Measurements from ENCODE around the gene ANKK1. TPM values are rescaled to one million over a fixed set of nuclear protein-coding genes. Genes with fewer than 3 reads are reported as not detected.
A peak's percentile ranks its signal among the peaks of the same experiment; 100 is the strongest.

Gene ANKK1
- total RNA-seq, 2 experiments from 2014 or later, result 0.07 to 0.15 TPM

DNA sequence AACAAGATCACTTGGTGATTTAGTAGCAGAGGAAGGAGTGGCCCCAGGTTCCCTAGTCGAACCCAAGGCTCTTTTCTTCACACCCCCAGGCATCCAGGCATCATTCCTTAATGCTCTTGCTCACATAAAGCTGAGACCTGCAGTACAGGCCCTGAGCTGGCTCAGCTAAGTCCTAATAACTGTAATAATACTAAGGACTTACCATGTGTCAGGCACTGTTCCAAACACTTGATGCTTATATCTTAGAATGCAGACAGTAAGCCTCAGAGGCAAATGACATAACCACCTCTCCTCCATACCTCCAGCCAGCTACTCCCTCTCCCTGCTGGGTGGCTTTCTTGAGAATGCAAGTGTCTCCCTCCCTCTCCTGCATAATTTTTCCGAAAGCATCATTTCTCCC lies 33.2 kb downstream of the ANKK1 start:
- Mint-ChIP-seq H3K4me1 (ENCODE audit: low read depth) (no peaks in the 10 kb centered on the region), H3K36me3 (no peaks in the 10 kb centered on the region), H3K27ac (no peak overlapping the region), H3K27me3 (peaks cover 2% of the 10 kb centered on the region), H3K4me3 (no peak overlapping the region), H3K9me3 (no peaks in the 10 kb centered on the region)
- intact Hi-C loops (cut with micrococcal nuclease), result no loop called here
- no peak for DNase-seq
- POLR2A ChIA-PET, result no interaction called here
- CTCF ChIA-PET, result no interaction called here

DNA sequence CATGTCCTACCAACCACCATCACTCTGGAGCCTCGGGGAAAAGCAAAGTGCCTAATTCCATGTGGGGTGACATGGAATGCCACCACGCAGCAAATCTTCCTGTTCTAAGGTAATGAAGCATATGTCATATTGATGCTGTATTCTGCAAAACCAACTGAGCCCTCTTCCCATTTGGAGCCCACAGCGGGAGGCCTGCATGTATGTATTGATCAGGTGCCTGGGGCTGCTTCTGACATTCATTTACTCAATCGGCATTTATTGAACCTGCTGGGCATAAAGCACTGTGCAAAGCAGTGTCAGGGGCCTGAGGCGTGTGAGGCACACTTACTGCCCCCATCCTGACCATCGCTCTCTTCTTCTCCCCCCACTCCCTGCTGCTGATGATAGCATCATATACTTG lies 39.1 kb downstream of the ANKK1 start:
- ChIA-PET POLR2A (no interaction called here), CTCF (no interaction called here)
- Mint-ChIP-seq H3K27me3 (no peaks in the 10 kb centered on the region), H3K4me1 (ENCODE audit: low read depth) (no peaks in the 10 kb centered on the region), H3K4me3 (no peak overlapping the region), H3K27ac (no peak overlapping the region), H3K9me3 (no peaks in the 10 kb centered on the region), H3K36me3 (no peaks in the 10 kb centered on the region)
- intact Hi-C loops (cut with micrococcal nuclease), result no loop called here
- DNase-seq, result no peak

DNA sequence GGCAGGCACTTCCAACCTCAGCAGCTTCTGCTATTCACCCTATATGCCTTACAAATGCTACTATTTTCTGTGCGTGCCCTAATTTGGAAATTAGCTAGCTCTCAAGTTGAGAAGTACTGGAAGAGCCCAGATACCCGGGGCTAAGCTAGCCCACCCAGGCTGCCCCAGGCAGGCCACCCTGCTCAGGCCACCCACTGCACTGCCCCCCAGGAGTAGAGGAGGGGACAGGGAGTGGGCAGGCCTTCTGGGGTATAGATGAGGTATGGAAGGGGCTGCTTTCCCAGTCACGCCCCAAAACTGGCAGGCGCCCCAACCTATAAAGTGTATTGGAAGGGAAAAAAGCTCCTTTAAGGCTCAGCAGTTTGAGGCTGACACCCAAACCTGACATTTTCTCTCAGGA lies 44.2 kb downstream of the ANKK1 start:
- no peak for DNase-seq
- Mint-ChIP-seq H3K4me3 (no peak overlapping the region), H3K4me1 (ENCODE audit: low read depth) (no peaks in the 10 kb centered on the region), H3K27ac (no peak overlapping the region), H3K9me3 (no peaks in the 10 kb centered on the region), H3K27me3 (no peaks in the 10 kb centered on the region), H3K36me3 (no peaks in the 10 kb centered on the region)
- intact Hi-C loops (cut with micrococcal nuclease), result no loop called here
- ChIA-PET POLR2A (interaction anchor here (0.6 kb wide), 2 partner anchors 237 to 400 kb away, joined by 3 read pairs; no protein-coding TSS in a partner anchor), CTCF (no interaction called here)

DNA sequence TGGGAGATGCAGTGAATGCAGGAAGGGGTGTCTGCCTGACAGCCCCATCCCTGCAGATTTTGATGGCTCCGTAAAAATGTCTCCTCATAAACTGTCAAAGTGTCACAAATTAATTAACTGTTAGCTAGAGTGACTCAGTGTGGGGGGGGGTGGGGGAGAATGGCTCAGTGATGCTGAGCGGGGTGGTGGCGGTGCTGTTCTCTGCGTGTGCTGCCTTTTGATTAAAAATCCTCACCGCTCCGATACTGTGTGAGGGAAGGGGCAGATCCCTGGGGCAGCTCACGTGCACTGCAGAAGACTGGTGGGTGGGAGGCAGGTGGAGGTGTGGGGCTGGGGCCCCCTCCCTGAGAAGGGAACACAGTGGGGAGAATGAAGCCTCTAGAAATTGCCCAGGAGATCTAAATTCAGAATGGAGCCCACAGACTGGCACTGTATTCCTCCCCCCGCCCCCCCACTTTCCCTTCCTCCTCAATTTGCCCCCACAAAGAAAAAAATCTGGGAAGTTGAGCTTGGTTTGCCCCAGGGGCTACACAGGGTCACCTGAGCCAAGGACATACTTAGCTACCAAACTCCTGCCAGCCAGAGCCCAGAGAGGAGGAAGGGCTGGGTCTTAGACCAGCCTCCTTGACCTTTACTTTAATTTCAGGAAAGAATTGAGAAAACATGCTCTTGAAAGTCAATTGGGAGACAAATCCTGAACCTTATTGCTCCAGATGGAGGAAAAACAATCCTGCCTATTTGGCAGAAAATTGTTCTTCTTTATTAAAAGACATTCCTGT lies 47.8 kb downstream of the ANKK1 start:
- Mint-ChIP-seq H3K36me3 (no peaks in the 10 kb centered on the region), H3K9me3 (no peaks in the 10 kb centered on the region), H3K27ac (no peak overlapping the region), H3K27me3 (peaks cover 2% of the 10 kb centered on the region), H3K4me1 (ENCODE audit: low read depth) (no peaks in the 10 kb centered on the region), H3K4me3 (no peak overlapping the region)
- intact Hi-C loops (cut with micrococcal nuclease), result no loop called here
- ChIA-PET CTCF (interaction anchor here (0.6 kb wide), 1 partner anchor 248 kb away, joined by 4 read pairs; no protein-coding TSS in a partner anchor), POLR2A (no interaction called here)
- no peak for DNase-seq

DNA sequence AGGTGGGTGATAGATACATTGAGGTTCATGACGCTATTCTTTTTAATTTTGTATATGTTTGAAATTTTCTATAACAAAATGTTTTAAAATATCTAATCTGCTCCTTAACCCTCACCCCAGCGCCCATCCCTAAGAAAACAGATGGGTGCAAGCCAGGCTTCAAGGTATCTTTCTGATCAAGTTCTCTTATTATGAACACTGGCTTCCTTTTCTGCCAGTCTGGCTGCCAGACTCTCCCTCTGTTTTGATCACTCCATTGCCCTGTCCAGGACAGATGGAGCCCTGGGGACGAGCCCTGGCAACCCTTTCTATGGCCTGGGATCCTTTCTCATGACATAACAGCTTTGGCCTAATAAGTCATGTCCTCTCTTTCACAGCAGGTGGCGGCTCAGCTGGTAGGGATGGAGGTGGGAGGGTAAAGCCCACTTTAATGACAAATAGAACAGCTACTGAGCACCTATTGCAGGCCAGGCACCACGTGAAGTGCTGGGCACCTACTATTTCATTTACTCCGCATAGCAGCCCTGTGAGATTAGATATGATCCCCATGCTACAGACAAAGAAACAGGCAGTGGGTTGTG lies 49.2 kb downstream of the ANKK1 start:
- ChIA-PET POLR2A (no interaction called here), CTCF (no interaction called here)

DNA sequence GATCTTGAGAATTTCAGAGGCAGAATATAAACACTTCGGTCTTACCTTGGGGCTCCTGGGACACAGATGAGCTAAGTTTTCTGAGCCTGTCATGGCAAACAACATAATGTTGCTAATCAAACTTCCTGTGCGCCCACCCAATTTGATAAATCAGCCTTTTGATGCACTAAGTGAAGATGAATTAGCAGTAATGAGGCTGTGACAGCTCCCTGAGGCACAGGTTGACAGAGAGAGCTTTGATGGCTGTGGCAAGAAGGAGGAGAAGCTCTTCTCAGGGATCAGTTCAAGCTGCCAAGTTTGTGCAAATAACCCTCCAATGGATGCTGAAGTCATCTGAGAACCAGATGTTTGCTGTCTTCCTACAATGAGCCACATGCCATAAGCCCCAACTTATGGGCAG lies 53.2 kb downstream of the ANKK1 start:
- H3K4me3 Mint-ChIP-seq, result no peak overlapping the region
- no peaks in the 10 kb centered on the region for H3K4me1 Mint-ChIP-seq (ENCODE audit: low read depth)
- no peak for DNase-seq
- intact Hi-C loops (cut with micrococcal nuclease), result no loop called here
- ChIA-PET CTCF (no interaction called here), POLR2A (no interaction called here)
- H3K27ac Mint-ChIP-seq, result no peak overlapping the region
- peaks cover 11% of the 10 kb centered on the region for H3K27me3 Mint-ChIP-seq
- no peaks in the 10 kb centered on the region for H3K36me3 Mint-ChIP-seq
- H3K9me3 Mint-ChIP-seq, result no peaks in the 10 kb centered on the region

More for the DNA sequence above, 49.2 kb downstream of the ANKK1 start:
- no peak overlapping the region for H3K27ac Mint-ChIP-seq
- H3K9me3 Mint-ChIP-seq, result no peaks in the 10 kb centered on the region
- intact Hi-C loops (cut with micrococcal nuclease), result no loop called here
- no peak for DNase-seq
- no peaks in the 10 kb centered on the region for H3K36me3 Mint-ChIP-seq
- H3K4me3 Mint-ChIP-seq, result no peak overlapping the region
- no peaks in the 10 kb centered on the region for H3K4me1 Mint-ChIP-seq (ENCODE audit: low read depth)
- H3K27me3 Mint-ChIP-seq, result peaks cover 3% of the 10 kb centered on the region

DNA sequence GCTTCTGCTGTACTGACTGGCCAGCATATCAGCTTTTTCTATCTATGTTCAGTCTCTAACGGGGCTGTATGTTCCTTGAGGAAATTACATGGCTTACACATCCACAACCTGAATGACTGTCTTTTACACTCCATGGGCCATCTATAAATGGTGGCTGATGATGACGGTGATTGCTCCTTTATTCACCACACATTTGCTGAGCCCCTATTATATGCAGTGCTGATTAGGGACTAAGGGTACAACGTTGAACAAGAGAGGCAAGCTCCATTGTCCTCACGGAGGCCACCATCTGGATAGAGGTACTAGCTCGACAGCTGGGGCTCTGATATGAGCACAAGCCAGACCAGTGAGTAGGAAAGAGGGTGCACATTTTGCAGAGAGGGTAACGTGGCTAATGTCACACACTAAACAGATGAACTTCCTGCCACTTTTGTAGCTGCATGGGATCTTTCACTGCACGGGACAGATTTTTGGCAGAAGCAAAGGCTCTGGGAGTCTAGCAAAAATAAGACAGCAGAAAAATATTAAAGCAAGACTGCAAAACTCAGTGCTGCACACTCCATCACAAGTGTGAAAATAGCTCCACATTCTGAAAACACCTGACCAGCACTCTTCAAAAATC lies 57.0 kb downstream of the ANKK1 start:
- CTCF ChIA-PET, result no interaction called here
- peaks cover 10% of the 10 kb centered on the region for H3K27me3 Mint-ChIP-seq
- no peaks in the 10 kb centered on the region for H3K36me3 Mint-ChIP-seq
- no peaks in the 10 kb centered on the region for H3K9me3 Mint-ChIP-seq
- POLR2A ChIA-PET, result no interaction called here
- no peak overlapping the region for H3K4me3 Mint-ChIP-seq
- intact Hi-C loops (cut with micrococcal nuclease), result no loop called here
- no peak overlapping the region for H3K27ac Mint-ChIP-seq
- DNase-seq, result no peak
- H3K4me1 Mint-ChIP-seq (ENCODE audit: low read depth), result peaks cover 3% of the 10 kb centered on the region

DNA sequence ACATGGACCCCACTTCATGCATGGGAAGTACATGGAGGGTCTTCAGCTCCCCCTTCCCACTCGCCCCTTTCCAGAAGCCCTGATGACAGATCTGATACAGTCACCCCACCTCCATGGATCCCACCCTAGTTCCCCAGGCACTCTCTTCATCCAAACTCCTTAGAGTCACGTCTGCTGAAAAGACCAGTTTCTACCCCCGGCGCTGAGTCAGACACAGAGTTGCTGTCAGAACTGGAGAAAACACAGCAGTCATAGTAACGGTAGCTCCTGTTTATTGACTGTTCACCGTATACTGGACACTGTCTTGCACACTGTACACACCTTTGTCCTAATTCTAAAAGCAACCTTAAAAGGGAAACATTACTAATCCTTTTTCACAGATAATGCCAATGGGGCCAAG lies 58.5 kb downstream of the ANKK1 start:
- intact Hi-C loops (cut with micrococcal nuclease), result no loop called here
- peak; percentile 55 for DNase-seq
- no peaks in the 10 kb centered on the region for H3K36me3 Mint-ChIP-seq
- POLR2A ChIA-PET, result no interaction called here
- H3K27ac Mint-ChIP-seq, result no peak overlapping the region
- H3K4me3 Mint-ChIP-seq, result no peak overlapping the region
- H3K27me3 Mint-ChIP-seq, result peaks cover 8% of the 10 kb centered on the region
- peaks cover 3% of the 10 kb centered on the region for H3K4me1 Mint-ChIP-seq (ENCODE audit: low read depth)
- H3K9me3 Mint-ChIP-seq, result no peaks in the 10 kb centered on the region
- CTCF ChIA-PET, result no interaction called here

DNA sequence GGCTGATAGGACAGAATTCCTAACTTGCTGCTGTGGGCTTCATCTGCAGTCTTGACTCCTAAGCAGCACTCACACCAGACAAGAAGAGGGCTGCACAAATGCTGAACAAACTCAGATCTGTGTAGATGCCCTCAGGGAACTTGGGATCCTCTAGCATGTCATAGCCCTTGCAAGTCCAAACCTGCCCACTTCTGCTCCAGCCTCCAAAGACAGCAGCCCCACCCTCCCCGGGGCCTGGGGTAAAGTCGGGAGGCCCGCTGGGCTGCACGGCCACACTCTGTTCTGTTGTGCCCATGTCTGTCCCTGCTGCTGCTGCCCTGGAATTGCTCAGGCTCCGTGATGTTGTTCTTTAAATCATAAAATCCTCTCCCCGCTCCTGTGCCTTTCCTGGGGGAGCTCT lies 59.4 kb downstream of the ANKK1 start:
- POLR2A ChIA-PET, result no interaction called here
- no peak for DNase-seq
- H3K27ac Mint-ChIP-seq, result no peak overlapping the region
- no peak overlapping the region for H3K4me3 Mint-ChIP-seq
- peaks cover 3% of the 10 kb centered on the region for H3K4me1 Mint-ChIP-seq (ENCODE audit: low read depth)
- intact Hi-C loops (cut with micrococcal nuclease), result no loop called here
- no peaks in the 10 kb centered on the region for H3K9me3 Mint-ChIP-seq
- peaks cover 8% of the 10 kb centered on the region for H3K27me3 Mint-ChIP-seq
- CTCF ChIA-PET, result no interaction called here
- H3K36me3 Mint-ChIP-seq, result no peaks in the 10 kb centered on the region

DNA sequence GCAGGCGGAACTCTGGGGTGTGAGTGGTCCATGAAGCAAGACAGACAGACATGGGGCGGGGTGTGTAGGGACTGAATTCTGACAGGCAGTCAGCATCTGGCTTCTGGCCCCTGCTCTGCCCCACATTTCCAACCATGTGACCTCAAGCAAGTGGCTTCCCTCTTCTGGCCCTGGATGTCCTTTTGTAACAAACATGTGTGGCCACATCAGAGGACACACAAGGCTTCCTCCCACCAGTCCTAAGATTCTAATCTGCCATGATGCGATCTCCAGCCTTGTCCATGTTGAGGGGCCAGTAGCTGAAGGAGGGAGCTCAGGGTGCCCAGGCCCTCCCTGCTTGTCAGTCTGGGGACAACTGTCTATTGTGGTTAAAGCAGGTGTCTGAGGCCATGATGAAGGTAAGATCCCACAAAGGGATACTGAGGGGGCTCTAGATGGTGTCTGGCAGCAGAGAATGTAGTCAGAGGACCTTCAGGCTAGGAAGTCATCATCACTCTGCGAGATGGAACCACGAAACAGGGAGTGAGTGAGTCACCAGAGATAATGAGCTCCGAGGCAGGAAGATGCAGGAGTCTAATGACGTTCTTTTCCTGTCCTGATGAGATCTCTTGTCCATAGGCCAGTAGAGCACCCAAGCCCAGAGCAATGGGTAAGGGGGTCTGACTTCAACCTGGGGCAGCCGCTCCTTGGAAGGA lies 60.2 kb downstream of the ANKK1 start:
- DNase-seq, result peak; percentile 16
- no peaks in the 10 kb centered on the region for H3K36me3 Mint-ChIP-seq
- peaks cover 3% of the 10 kb centered on the region for H3K4me1 Mint-ChIP-seq (ENCODE audit: low read depth)
- H3K27me3 Mint-ChIP-seq, result peaks cover 8% of the 10 kb centered on the region
- intact Hi-C loops (cut with micrococcal nuclease), result no loop called here
- ChIA-PET CTCF (no interaction called here), POLR2A (no interaction called here)
- H3K4me3 Mint-ChIP-seq, result no peak overlapping the region
- H3K27ac Mint-ChIP-seq, result no peak overlapping the region
- no peaks in the 10 kb centered on the region for H3K9me3 Mint-ChIP-seq

DNA sequence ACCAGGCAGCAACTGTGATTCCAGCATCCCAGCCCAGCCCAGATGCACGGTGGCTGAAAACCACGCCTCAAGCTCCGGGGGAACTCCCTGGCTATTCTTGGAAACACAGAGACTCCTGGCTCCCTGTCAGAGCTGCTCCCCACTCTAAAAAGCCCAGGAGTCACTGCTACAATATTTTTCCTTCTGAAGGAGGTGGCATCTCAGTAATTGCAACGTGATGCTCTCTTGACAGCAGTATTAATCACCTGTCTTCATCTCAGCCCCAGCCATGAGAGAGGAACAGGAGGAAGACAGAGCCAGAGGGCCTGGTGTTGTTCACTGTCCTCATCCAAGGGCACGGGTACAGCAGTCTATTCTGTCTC lies 60.7 kb downstream of the ANKK1 start:
- H3K27me3 Mint-ChIP-seq, result peaks cover 8% of the 10 kb centered on the region
- DNase-seq, result no peak
- no peaks in the 10 kb centered on the region for H3K9me3 Mint-ChIP-seq
- H3K4me1 Mint-ChIP-seq (ENCODE audit: low read depth), result peaks cover 3% of the 10 kb centered on the region
- no peaks in the 10 kb centered on the region for H3K36me3 Mint-ChIP-seq
- ChIA-PET CTCF (no interaction called here), POLR2A (no interaction called here)
- H3K27ac Mint-ChIP-seq, result no peak overlapping the region
- H3K4me3 Mint-ChIP-seq, result no peak overlapping the region
- intact Hi-C loops (cut with micrococcal nuclease), result no loop called here

DNA sequence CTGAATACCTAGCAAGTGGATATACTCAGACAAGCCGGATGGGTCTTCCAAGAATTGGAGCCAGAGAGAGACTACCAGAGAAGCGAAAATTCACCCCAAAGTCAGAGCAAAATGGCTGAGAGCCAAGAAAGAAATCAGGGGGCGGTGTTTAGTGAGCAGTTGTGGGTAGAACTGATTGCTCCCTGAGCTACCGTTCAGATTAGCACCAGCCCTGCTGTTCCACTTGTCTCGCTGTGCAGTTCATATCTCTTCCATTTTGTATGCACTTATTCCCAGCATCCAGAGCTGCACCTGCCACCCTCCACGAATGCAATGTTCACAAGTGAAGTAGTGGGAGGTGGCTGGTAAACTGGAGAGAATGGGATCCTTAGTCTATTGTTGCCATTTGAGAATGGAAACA lies 62.2 kb downstream of the ANKK1 start:
- intact Hi-C loops (cut with micrococcal nuclease), result no loop called here
- no peak overlapping the region for H3K27ac Mint-ChIP-seq
- no peak for DNase-seq
- peaks cover 3% of the 10 kb centered on the region for H3K4me1 Mint-ChIP-seq (ENCODE audit: low read depth)
- H3K27me3 Mint-ChIP-seq, result peaks cover 6% of the 10 kb centered on the region
- ChIA-PET POLR2A (no interaction called here), CTCF (no interaction called here)
- no peak overlapping the region for H3K4me3 Mint-ChIP-seq
- H3K9me3 Mint-ChIP-seq, result no peaks in the 10 kb centered on the region
- no peaks in the 10 kb centered on the region for H3K36me3 Mint-ChIP-seq

Data from activated CD4-positive, alpha-beta memory T cell treated with anti-CD3 and anti-CD28 coated beads for 36 hours (primary cell).